Motor neuron (in vitro differentiated cells): Measurements from ENCODE around the gene DHDH. TPM values are rescaled to one million over a fixed set of nuclear protein-coding genes. Genes with fewer than 3 reads are reported as not detected.

Source experiments
- ATAC-seq, 8 experiments: fragments of 200-7000 bp; cut with Tn5 transposase; replicated peaks in 6 of 8; 2 replicates each; pipeline ENCODE4 v1.8.0; 2021; ENCODE audit warnings: mild to moderate bottlenecking in 8 of 8, moderate library complexity in 8 of 8
- H3K27ac ChIP-seq, 2 donors: fragments of 250-450 bp; sonication (Bioruptor Pico); 2 replicates each; pipeline ENCODE4 v1.9.0; 2021; ENCODE audit warnings: antibody characterized with exemption in 2 of 2, mild to moderate bottlenecking in 2 of 2, moderate library complexity in 1 of 2
- H3K4me1 ChIP-seq, 2 donors: fragments of 250-450 bp; sonication (Bioruptor Pico); replicated peaks in 1 of 2; 2 replicates each; pipeline ENCODE4 v1.6.1; 2021; ENCODE audit warnings: antibody characterized with exemption in 2 of 2, mild to moderate bottlenecking in 2 of 2, moderate library complexity in 1 of 2
- H3K4me3 ChIP-seq, 5 donors: fragments of 250-450 bp; sonication (Bioruptor Pico); 2 replicates each; pipeline ENCODE4 v1.9.0; 2021; ENCODE audit warnings: antibody characterized with exemption in 5 of 5, mild to moderate bottlenecking in 5 of 5, moderate library complexity in 4 of 5
- WGBS, 10 experiments: fragments of 450-650 bp; shearing (Covaris generic); methylation state at CpG; one replicate each; pipeline ENCODE4 v1.0.0; 2022; 5-methylcytosine and 5-hydroxymethylcytosine counted together
- in situ Hi-C, 9 experiments: fragments of 400-800 bp; cut with MboI; loops; one replicate each; pipeline ENCODE4 v1.15.0; 2021; ENCODE audit warnings: low sequenced_read_pairs in 9 of 9, low pct_unique_long_range_greater_than_20kb in 2 of 9; ENCODE audit not compliant: unreplicated experiment in 9 of 9
- total RNA-seq, 8 experiments: library from RNA; unstranded; fragments of 300-600 nt; gene quantifications; 2 replicates each; pipeline versions ENCODE4 v1.2.3 to v1.2.4, GENCODE V29; 2022

DHDH gene
- total RNA-seq, 8 experiments from 2014 or later: 0.32 to 0.81 (median 0.50) TPM; not detected in 3

DNA sequence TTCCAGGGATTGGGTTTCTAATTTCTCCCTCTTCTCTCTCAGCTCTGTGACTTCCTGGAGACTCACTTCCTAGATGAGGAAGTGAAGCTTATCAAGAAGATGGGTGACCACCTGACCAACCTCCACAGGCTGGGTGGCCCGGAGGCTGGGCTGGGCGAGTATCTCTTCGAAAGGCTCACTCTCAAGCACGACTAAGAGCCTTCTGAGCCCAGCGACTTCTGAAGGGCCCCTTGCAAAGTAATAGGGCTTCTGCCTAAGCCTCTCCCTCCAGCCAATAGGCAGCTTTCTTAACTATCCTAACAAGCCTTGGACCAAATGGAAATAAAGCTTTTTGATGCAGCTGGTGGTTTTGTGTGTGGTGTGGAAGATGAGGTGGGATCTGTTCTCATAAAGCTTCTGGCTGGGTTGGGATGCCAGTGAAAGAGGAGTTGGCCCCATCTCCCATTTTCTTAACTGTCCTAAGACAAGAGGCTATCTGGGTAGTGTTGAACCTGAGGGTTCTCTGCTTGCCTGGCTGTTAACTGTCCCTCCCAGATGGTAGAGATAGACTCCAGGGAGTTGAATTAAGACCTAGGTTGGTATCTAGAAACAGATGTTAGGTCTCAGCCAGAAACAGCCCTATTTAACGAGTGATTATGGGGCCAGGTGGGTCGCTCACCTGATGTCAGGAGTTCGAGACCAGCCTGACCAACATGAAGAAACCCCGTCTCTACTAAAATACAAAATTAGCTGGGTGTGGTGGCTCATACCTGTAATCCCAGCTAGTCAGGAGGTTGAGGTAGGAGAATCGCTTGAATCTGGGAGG lies 33.2 kb downstream of the DHDH start:
- in situ Hi-C loops: loop anchor here in 6 of 9 experiments (25.0 kb wide), 2 partner anchors 179 to 329 kb away; partner anchors contain the start of genes CA11 (in 1 of the 6) and DBP (in 1 of the 6)
- ATAC-seq: no peak
- WGBS, 10 experiments: 47 to 100% (median 84%) methylated on average over 1 to 8 of the region's 10 CpGs; no CpG with 5 or more reads in 4 of the 10 experiments

DNA sequence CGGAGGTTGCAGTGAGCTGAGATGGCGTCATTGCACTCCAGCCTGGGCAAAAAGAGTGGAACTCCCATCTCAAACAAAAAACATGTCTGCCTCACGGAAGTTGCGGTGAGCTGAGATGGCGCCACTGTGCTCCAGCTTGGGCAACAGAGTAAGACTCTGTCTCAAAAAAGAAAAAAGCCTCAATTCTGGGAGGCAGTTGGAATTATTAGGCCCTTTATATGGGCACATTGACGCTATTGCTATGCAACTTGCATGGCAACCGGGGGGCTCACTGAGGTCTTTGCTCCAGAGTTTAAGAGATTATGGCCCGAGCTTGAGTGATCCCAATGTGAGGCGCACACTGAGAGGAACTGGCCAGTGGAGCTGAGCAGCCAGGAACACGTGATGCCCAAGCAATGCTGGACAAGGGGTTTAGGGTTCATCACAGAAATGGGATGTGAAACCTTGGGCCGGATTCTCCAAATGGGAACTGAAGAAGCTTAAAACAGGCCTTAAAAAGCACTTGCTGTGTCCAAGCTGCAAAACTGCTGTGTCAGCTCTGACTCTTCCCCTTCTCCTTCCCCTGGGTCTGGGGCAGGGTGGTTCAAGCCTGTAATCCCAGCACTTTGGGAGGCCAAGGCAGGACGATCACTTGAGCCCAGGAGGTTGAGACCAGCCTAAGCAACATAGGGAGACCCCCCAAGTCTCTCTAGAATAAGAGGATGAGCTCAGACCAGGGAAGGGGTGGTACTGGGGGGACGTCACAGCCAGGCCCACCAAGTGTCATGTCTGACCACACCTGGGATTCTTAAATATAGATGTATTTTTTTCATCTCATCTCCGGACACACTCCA lies 34.1 kb downstream of the DHDH start:
- Histone ChIP-seq H3K4me1 (peaks cover 22 to 23% of the 10 kb centered on the region in 2 donors), H3K27ac (no peak overlapping the region), H3K4me3 (peak overlapping the region in 1 of 5 donors; percentile 62)
- in situ Hi-C loops: loop anchor here in 6 of 9 experiments (25.0 kb wide), 2 partner anchors 180 to 330 kb away; partner anchors contain the start of genes CA11 (in 1 of the 6) and DBP (in 1 of the 6)
- WGBS, 10 experiments: 25 to 100% (median 82%) methylated on average over 1 to 9 of the region's 14 CpGs; no CpG with 5 or more reads in 1 of the 10 experiments
- peak in 4 of 8 experiments; percentile 0 to 4 (median 2) for ATAC-seq

More for the DNA sequence above, 33.2 kb downstream of the DHDH start:
- H3K4me3 ChIP-seq: peak overlapping the region; percentile 62 to 86 (median 68)
- H3K4me1 ChIP-seq: peaks cover 22 to 27% of the 10 kb centered on the region in 2 donors
- no peak overlapping the region for H3K27ac ChIP-seq

DNA sequence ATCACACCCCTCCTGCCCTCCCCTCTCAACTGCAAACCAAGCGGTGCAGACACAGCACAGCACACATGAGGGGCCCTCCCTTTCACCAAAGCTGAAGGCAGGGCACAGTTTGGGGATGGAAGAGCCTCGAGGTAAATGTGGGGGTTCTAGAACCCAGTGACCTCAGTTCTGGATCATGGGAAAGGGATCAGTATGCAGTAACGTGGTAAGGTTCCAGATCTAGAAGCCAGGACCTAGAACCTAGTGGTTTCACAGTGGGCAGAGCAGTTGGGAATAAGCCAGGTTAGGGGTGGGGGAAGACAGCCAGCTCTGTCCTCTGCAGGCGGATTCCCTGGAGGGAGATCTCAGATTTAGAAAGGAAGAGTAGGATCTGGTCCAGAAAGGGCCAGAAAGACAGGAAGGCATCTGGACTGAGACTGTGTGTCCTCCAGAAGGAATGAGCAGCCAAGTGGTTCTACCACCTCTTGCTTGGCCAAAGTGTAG lies 34.7 kb downstream of the DHDH start:
- H3K4me1 ChIP-seq: peaks cover 20 to 21% of the 10 kb centered on the region in 2 donors
- no peak overlapping the region for H3K27ac ChIP-seq
- ATAC-seq: peak in 6 of 8 experiments; percentile 0 to 2 (median 0)
- in situ Hi-C loops: loop anchor here in 6 of 9 experiments (25.0 kb wide), 2 partner anchors 181 to 331 kb away; partner anchors contain the start of genes CA11 (in 1 of the 6) and DBP (in 1 of the 6)
- 8 to 100% (median 93%) methylated on average over 1 to 3 of the region's 4 CpGs; no CpG with 5 or more reads in 2 of the 10 experiments for WGBS, 10 experiments
- no peak overlapping the region for H3K4me3 ChIP-seq

DNA sequence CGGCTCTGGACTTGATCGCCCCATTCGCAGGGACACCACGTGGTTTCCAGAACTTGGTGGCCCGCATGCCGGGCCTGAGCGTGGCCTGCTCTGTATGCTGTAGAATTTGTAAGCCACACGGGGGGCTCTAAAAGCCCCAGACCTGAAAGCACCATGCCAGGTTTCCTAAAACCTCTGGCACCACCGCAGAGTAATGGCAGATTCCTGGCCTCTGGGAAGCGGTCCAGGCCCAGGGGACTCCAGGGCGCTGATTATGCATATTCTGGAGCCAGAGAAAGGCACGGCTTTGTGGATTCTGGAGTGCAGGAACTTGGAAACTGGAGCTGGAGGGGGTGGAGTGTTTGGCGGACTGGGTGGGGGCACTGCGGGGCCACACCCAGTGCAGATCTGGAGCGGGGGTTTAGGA lies 35.3 kb downstream of the DHDH start:
- WGBS, 10 experiments: 73 to 94% (median 75%) methylated on average over 3 to 10 of the region's 15 CpGs; no CpG with 5 or more reads in 7 of the 10 experiments
- peaks cover 14 to 15% of the 10 kb centered on the region in 2 donors for H3K4me1 ChIP-seq
- H3K27ac ChIP-seq: no peak overlapping the region
- in situ Hi-C loops: loop anchor here in 6 of 9 experiments (25.0 kb wide), 2 partner anchors 182 to 332 kb away; partner anchors contain the start of genes CA11 (in 1 of the 6) and DBP (in 1 of the 6)
- no peak overlapping the region for H3K4me3 ChIP-seq
- peak in 2 of 8 experiments; percentile 0 for ATAC-seq

DNA sequence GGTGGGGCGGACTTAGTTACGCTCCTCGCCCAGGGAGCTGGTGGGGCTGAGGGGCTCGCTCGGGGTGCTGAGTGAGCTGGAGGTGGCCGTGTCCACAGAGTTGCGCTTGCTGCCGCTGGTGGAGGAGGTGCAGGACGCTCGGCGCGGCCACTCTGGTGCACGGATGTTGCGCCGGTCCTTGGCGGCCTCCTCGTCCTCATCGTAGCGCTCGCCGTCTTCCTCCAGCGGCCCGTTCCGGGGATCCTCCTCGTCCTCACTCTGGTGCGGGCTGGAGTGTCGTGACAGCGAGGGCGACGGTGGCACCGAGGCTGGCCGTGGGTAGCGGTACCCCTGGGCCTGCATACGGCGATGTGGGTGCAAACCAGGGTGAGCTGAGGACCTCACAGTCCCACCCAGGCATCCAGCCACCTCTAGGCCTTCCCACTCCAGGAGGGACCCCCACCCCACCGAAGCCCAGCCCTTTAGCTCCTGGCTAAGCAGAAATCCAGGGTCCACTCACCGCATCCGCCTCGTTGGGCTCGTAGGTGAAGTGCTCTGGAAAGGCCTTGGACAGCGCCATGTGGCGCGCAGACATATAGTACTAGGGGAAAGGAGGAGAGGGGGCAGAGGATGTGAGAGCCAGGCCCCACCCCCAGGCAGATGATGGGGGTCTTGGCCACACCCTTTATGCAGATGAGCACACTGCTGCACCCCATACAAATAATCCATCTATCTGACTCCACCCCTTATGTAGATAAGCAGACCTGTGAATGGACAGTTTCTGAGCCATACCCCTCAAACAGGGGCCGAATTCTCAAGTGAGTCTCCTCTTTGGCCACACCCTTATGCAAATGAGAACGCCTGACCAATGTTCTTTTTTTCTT lies 36.0 kb downstream of the DHDH start:
- Histone ChIP-seq H3K4me1 (peaks cover 8 to 9% of the 10 kb centered on the region in 2 donors), H3K27ac (no peak overlapping the region), H3K4me3 (no peak overlapping the region)
- in situ Hi-C loops: loop anchor here in 7 of 9 experiments (10.0 to 25.0 kb wide), 3 partner anchors 175 to 332 kb away; partner anchors contain the start of genes CA11 (in 1 of the 7) and DBP (in 1 of the 7)
- peak in 6 of 8 experiments; percentile 1 to 12 (median 4) for ATAC-seq
- WGBS, 10 experiments: 0 to 100% (median 60%) methylated on average over 1 to 7 of the region's 45 CpGs; no CpG with 5 or more reads in 2 of the 10 experiments

DNA sequence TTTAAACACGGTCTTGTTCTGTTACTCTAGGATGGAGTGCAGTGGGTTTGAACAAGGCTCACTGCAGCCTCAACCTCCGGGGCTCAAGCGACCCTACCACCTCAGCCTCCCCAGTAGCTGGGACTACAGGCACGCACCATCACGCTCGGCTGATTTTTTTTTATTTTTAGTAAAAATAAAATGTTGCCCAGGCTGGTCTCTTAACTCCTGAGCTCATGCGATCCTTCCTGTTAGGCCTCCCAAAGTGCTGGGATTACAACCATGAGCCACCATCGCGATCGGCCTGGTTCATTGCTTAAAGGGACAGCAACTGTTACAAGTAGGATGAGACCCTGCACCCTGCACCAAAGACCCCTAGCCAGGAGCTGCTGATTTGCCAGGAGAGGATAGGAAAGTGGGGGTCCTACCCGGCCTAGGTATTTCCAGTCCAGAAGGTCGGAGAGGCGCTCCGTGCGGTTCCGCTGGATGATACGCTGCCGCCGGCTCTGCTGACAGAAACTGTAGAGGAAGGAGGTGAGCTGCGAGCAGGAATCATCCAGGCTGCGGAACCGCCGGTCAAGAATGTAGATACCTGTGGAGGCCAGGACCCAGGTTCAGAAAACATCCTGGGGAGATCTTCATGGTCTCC lies 36.8 kb downstream of the DHDH start:
- Histone ChIP-seq H3K4me3 (no peak overlapping the region), H3K27ac (no peak overlapping the region), H3K4me1 (peaks cover 4 to 5% of the 10 kb centered on the region in 2 donors)
- WGBS, 10 experiments: 71 to 100% (median 88%) methylated on average over 2 to 10 of the region's 23 CpGs; no CpG with 5 or more reads in 3 of the 10 experiments
- no peak for ATAC-seq
- in situ Hi-C loops: loop anchor here in 7 of 9 experiments (10.0 to 25.0 kb wide), 3 partner anchors 175 to 333 kb away; partner anchors contain the start of genes CA11 (in 1 of the 7) and DBP (in 1 of the 7)

DNA sequence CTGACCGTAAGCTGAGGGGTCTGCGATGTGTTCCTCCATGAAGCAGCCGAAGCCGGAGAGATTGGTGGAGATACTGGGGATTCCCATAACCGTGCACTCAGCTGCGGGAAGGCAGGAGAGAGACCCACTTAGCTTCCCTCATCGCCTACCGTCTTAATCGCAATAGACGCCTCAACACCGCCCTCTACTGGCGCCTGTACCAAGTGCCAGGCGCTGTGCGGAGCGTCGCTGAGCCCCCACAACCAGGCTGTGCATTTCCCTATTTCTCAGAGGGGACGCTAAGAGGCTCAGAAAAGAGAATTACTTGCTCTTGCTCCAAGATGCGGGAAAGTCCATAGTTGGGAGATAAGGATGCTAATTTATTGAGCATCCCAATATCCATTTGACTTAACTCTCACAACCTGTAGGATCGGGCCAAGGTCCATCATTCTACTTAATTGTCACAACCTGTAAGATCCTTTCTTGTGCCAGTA lies 37.5 kb downstream of the DHDH start:
- in situ Hi-C loops: loop anchor here in 7 of 9 experiments (10.0 to 25.0 kb wide), 3 partner anchors 176 to 334 kb away; partner anchors contain the start of genes CA11 (in 1 of the 7) and DBP (in 1 of the 7)
- Histone ChIP-seq H3K27ac (no peak overlapping the region), H3K4me3 (no peak overlapping the region), H3K4me1 (peaks cover 4 to 5% of the 10 kb centered on the region in 2 donors)
- ATAC-seq: peak; percentile 1 to 69 (median 49)
- WGBS, 10 experiments: 27 to 100% (median 60%) methylated on average over 1 to 11 of the region's 19 CpGs; no CpG with 5 or more reads in 5 of the 10 experiments

DNA sequence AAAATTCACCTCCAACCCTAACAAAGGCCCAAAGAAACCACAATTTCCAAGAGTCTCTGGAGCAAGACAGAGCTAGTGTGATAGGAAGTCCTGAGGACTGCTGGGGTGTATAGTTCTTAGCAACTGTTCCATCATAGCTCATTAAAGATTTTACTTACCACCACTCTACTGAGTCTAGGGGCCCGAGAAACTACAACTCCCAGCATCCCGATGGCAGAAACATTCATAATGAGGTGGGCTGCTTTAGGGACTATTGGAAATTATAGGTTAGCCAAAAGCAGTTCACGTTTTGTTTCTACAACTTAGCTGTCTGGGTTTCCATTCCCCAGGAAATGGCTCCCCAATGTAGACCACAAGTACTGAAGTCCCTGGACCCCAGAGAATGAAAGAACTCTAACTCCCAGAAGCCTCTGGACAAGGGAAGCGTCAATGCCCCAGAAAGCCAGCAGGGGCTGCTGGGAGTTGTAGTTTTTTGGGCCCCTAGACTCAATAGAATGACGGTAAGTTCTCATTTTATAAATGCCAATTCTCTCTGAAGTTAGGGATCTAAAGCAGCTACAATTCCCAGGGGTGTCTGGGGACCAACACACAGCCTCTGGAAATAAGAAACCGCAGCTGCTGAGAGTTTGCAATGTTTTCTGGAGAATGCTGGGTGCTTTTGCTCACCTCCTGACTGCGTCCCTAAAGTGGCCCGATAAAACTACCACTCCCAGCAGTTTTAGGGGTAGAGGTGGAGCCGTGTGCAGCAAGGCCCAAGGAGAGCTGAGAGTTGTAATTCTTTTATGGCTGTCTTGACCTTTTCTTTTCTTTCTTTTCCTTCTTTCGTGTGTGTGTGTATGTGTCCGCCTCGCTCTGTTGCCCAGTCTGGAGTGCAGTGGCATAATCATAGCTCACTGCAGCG lies 42.7 kb downstream of the DHDH start:
- Histone ChIP-seq H3K4me1 (no peaks in the 10 kb centered on the region), H3K27ac (no peak overlapping the region), H3K4me3 (no peak overlapping the region)
- WGBS, 10 experiments: 81 to 100% (median 86%) methylated on average over 2 to 10 of the region's 13 CpGs; no CpG with 5 or more reads in 2 of the 10 experiments
- ATAC-seq: peak in 1 of 8 experiments; percentile 64
- in situ Hi-C loops: loop anchor here in 1 of 9 experiments (10.0 kb wide), 1 partner anchor 181 kb away; no protein-coding TSS in a partner anchor

DNA sequence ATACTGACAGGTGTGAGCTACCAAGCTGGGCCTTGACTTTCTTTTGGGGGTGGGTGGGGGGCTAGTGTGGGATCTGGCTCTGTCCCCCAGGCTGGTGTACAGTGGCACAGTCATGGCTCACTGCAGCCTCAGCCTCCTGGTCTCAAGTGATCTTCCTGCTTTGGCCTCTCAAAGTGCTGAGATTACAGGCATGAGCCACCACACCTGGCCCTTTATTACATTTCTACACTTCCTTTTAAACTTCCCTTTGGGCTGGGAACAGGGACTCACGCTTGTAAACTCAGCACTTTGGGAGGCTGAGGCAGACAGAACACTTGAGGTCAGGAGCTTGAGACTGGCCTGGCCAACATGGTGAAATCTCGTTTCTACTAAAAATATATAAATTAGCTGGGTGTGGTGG lies 43.6 kb downstream of the DHDH start:
- no peak overlapping the region for H3K27ac ChIP-seq
- no peak for ATAC-seq
- no peaks in the 10 kb centered on the region for H3K4me1 ChIP-seq
- no peak overlapping the region for H3K4me3 ChIP-seq
- in situ Hi-C loops: loop anchor here in 1 of 9 experiments (10.0 kb wide), 1 partner anchor 182 kb away; no protein-coding TSS in a partner anchor
- WGBS, 10 experiments: 100% methylated on average over 1 to 2 of the region's 2 CpGs; no CpG with 5 or more reads in 4 of the 10 experiments

DNA sequence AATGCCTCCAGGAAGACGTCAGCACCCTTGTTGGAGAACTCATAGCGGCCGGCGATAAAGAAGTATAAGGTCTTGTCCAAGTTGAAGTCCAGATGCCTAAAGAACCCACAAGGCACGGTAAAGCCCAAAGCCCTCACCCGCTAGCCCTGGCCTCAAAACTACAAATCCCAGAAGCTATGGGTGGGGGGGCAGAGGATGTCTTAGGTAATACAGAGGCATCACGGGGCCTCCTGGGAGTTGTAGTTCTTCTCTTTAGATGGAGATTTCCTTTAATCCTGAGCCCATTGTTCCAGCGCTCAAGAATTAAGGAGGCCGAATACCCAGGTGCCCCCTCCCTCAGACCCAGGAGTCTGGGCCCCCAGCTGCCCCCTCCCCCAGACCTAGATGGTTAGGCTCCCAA lies 48.8 kb downstream of the DHDH start:
- WGBS, 10 experiments: 80 to 100% (median 93%) methylated on average over 1 to 5 of the region's 9 CpGs; no CpG with 5 or more reads in 6 of the 10 experiments
- ATAC-seq: peak in 1 of 8 experiments; percentile 37
- no peak overlapping the region for H3K27ac ChIP-seq
- no peak overlapping the region for H3K4me3 ChIP-seq
- in situ Hi-C loops: no loop called here
- no peaks in the 10 kb centered on the region for H3K4me1 ChIP-seq
